CD4-positive, alpha-beta memory T cell (primary cell): Measurements from ENCODE around the gene CDC42BPB. TPM values are rescaled to one million over a fixed set of nuclear protein-coding genes. Genes with fewer than 3 reads are reported as not detected.
A peak's percentile ranks its signal among the peaks of the same experiment; 100 is the strongest.
"Not testable (repeated sequence)": the region's sequence is repeated elsewhere in the genome, so short reads cannot be mapped to it uniquely, and the experiment has no call there.

Experiments used
- CTCF ChIA-PET: fragments of 350-600 bp; sonication (Branson Sonifier 250); formaldehyde crosslinking; loops from one replicate; lab custom pipeline; 2021; ENCODE audit warnings: inconsistent platforms; ENCODE audit not compliant: partially characterized antibody; lab: Charles Lee
- POLR2A ChIA-PET: fragments of 350-600 bp; sonication (Branson Sonifier 250); formaldehyde crosslinking; loops from one replicate; lab custom pipeline; 2021; ENCODE audit not compliant: partially characterized antibody; lab: Charles Lee
- DNase-seq, 5 donors: peaks; one replicate each; pipeline versions ENCODE4 v3.0.0 to v3.0.0-alpha.2; 2020 to 2022; ENCODE audit warnings: mixed read lengths in 1 of 5
- H3K27ac ChIP-seq: one replicate; pipeline ENCODE4 v1.7.0; 2013; ENCODE audit warnings: low read depth, low read length
- H3K27me3 ChIP-seq: 2 replicates; pipeline ENCODE4 v1.7.0; 2013; ENCODE audit warnings: mild to moderate bottlenecking, low read length, moderate library complexity; ENCODE audit not compliant: insufficient read depth
- H3K36me3 ChIP-seq: 2 replicates; pipeline ENCODE4 v1.7.0; 2013; ENCODE audit warnings: mild to moderate bottlenecking, low read length, moderate library complexity; ENCODE audit not compliant: insufficient read depth
- H3K4me1 ChIP-seq: 2 replicates; pipeline ENCODE4 v1.7.0; 2013; ENCODE audit warnings: mild to moderate bottlenecking, low read length, moderate library complexity; ENCODE audit not compliant: insufficient read depth
- H3K4me3 ChIP-seq, 2 donors: one replicate each; pipeline ENCODE4 v1.7.0; 2013; ENCODE audit warnings: low read length in 2 of 2, mild to moderate bottlenecking in 1 of 2
- H3K9me3 ChIP-seq, 2 donors: one replicate each; pipeline ENCODE4 v1.7.0; 2013; ENCODE audit warnings: low read length in 2 of 2, control low read depth in 1 of 2; ENCODE audit not compliant: control insufficient read depth in 1 of 2
- H3K27ac Mint-ChIP-seq, 7 donors: one replicate each; pipeline ENCODE4 v1.8.0; 2020 to 2021; ENCODE audit warnings: mixed read lengths in 7 of 7, mild to moderate bottlenecking in 6 of 7, inconsistent platforms in 3 of 7, moderate library complexity in 3 of 7
- H3K27me3 Mint-ChIP-seq, 2 donors: one replicate each; pipeline ENCODE4 v1.8.0; 2020 to 2021; ENCODE audit warnings: mixed read lengths in 2 of 2
- H3K36me3 Mint-ChIP-seq, 2 donors: one replicate each; pipeline ENCODE4 v1.8.0; 2020 to 2021; ENCODE audit warnings: mixed read lengths in 2 of 2, inconsistent platforms in 1 of 2, mild to moderate bottlenecking in 1 of 2
- H3K4me1 Mint-ChIP-seq, 4 donors: one replicate each; pipeline ENCODE4 v1.8.0; 2020 to 2021; ENCODE audit warnings: mixed read lengths in 4 of 4, mild to moderate bottlenecking in 1 of 4
- H3K4me3 Mint-ChIP-seq, 8 donors: one replicate each; pipeline ENCODE4 v1.8.0; 2020 to 2021; ENCODE audit warnings: mixed read lengths in 8 of 8, mild to moderate bottlenecking in 7 of 8, moderate library complexity in 6 of 8, inconsistent platforms in 3 of 8
- H3K9me3 Mint-ChIP-seq, 8 donors: one replicate each; pipeline ENCODE4 v1.8.0; 2020 to 2021; ENCODE audit warnings: mixed read lengths in 8 of 8, mild to moderate bottlenecking in 5 of 8, inconsistent platforms in 3 of 8, moderate library complexity in 1 of 8
- intact Hi-C: fragments of 100-400 bp; cut with micrococcal nuclease; formaldehyde crosslinking; loops from one replicate; pipeline ENCODE4 v1.15.1; 2023
- polyA plus RNA-seq, 2 donors: library from polyadenylated mRNA; unstranded; fragments of 300-500 nt; fragmentation: Illumina TruSeq; gene quantifications; one replicate each; pipeline ENCODE4 v1.2.3, GENCODE V29; 2021
- total RNA-seq, 2 experiments: library from RNA; stranded (reverse); gene quantifications; one replicate each; pipeline ENCODE4 v1.2.3, GENCODE V29; 2021

The CDC42BPB gene
- total and polyA plus RNA-seq, 4 experiments from 2014 or later: 0.02 to 8.4 (median 4.1) TPM

- DNase-seq, H3K36me3 Mint-ChIP-seq, H3K27me3 Mint-ChIP-seq, H3K27ac ChIP-seq, CTCF ChIA-PET, H3K27ac Mint-ChIP-seq, H3K9me3 Mint-ChIP-seq, H3K4me3 ChIP-seq, H3K4me3 Mint-ChIP-seq, POLR2A ChIA-PET, intact Hi-C loops, H3K9me3 ChIP-seq, H3K36me3 ChIP-seq: not testable (repeated sequence)
- peaks cover 34% of the 10 kb centered on the region for H3K4me1 ChIP-seq
- H3K4me1 Mint-ChIP-seq: peaks cover 5 to 32% (median 14%) of the 10 kb centered on the region in 4 donors
- H3K27me3 ChIP-seq: peaks cover 15% of the 10 kb centered on the region
These were observed 130.5 kb downstream of the CDC42BPB start for GRCh38 chr14:102926840-102927239.

DNA sequence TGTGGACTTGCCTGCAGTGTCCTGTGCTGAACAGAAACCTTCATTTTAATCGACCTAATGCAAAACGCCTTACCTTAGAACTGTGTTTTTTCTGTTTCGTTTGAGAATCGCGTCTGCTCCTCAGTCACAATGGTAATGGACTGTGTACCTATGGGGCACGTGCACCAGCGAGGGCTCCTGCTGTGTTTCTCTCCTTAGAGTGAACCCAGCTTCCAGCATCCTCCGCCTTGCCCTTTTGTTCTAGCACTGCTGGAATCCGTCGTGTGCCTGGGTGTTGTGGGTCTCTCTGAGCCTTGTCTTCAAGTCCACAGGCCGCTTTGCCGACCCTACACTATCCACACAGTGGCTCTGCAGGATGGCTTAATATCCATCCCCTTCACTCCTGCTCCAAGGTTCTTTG, 131.2 kb downstream of the CDC42BPB start:
- Mint-ChIP-seq H3K4me3 (peak overlapping the region in 2 of 8 donors; percentile 25 to 33), H3K36me3 (no peaks in the 10 kb centered on the region)

GRCh38 chr14:102925646-102926045, 131.7 kb downstream of the CDC42BPB start:
- intact Hi-C loops: no loop called here
- Histone ChIP-seq H3K4me3 (no peak overlapping the region), H3K27ac (no peak overlapping the region), H3K4me1 (peaks cover 34% of the 10 kb centered on the region), H3K9me3 (no peaks in the 10 kb centered on the region), H3K36me3 (no peaks in the 10 kb centered on the region), H3K27me3 (peaks cover 13% of the 10 kb centered on the region)
- peak overlapping the region in 2 of 8 donors; percentile 25 to 33 for H3K4me3 Mint-ChIP-seq
- CTCF ChIA-PET: interaction anchor here (0.8 kb wide), 1 partner anchor 232 kb away, joined by 4 read pairs; no protein-coding TSS in a partner anchor
- no peak for DNase-seq
- H3K9me3 Mint-ChIP-seq: no peaks in the 10 kb centered on the region
- H3K36me3 Mint-ChIP-seq: no peaks in the 10 kb centered on the region
- peaks cover 7% of the 10 kb centered on the region in 2 donors for H3K27me3 Mint-ChIP-seq
- H3K27ac Mint-ChIP-seq: peak overlapping the region in 1 of 7 donors; percentile 73
- peaks cover 5 to 32% (median 14%) of the 10 kb centered on the region in 4 donors for H3K4me1 Mint-ChIP-seq
- POLR2A ChIA-PET: no interaction called here

More for the DNA sequence above, 131.2 kb downstream of the CDC42BPB start:
- H3K9me3 Mint-ChIP-seq: no peaks in the 10 kb centered on the region
- Histone ChIP-seq H3K36me3 (no peaks in the 10 kb centered on the region), H3K27ac (no peak overlapping the region), H3K4me1 (peaks cover 34% of the 10 kb centered on the region), H3K9me3 (no peaks in the 10 kb centered on the region), H3K4me3 (no peak overlapping the region), H3K27me3 (peaks cover 15% of the 10 kb centered on the region)
- H3K27ac Mint-ChIP-seq: peak overlapping the region in 2 of 7 donors; percentile 51 to 73
- DNase-seq: no peak
- peaks cover 7 to 9% of the 10 kb centered on the region in 2 donors for H3K27me3 Mint-ChIP-seq
- POLR2A ChIA-PET: no interaction called here
- intact Hi-C loops: no loop called here
- H3K4me1 Mint-ChIP-seq: peaks cover 5 to 32% (median 14%) of the 10 kb centered on the region in 4 donors
- CTCF ChIA-PET: no interaction called here

GRCh38 chr14:102924632-102925588, 132.4 kb downstream of the CDC42BPB start:
- DNase-seq: no peak
- Histone ChIP-seq H3K4me1 (peaks cover 34% of the 10 kb centered on the region), H3K4me3 (no peak overlapping the region), H3K36me3 (no peaks in the 10 kb centered on the region), H3K27me3 (peaks cover 11% of the 10 kb centered on the region), H3K9me3 (no peaks in the 10 kb centered on the region), H3K27ac (no peak overlapping the region)
- Mint-ChIP-seq H3K4me3 (peak overlapping the region in 4 of 8 donors; percentile 18 to 61 (median 48)), H3K27ac (no peak overlapping the region), H3K9me3 (no peaks in the 10 kb centered on the region), H3K27me3 (peaks cover 7% of the 10 kb centered on the region in 2 donors), H3K4me1 (peaks cover 5 to 32% (median 14%) of the 10 kb centered on the region in 4 donors), H3K36me3 (no peaks in the 10 kb centered on the region)
- intact Hi-C loops: no loop called here
- ChIA-PET CTCF (interaction anchor here (0.8 kb wide), 1 partner anchor 231 kb away, joined by 4 read pairs; no protein-coding TSS in a partner anchor), POLR2A (no interaction called here)

DNA sequence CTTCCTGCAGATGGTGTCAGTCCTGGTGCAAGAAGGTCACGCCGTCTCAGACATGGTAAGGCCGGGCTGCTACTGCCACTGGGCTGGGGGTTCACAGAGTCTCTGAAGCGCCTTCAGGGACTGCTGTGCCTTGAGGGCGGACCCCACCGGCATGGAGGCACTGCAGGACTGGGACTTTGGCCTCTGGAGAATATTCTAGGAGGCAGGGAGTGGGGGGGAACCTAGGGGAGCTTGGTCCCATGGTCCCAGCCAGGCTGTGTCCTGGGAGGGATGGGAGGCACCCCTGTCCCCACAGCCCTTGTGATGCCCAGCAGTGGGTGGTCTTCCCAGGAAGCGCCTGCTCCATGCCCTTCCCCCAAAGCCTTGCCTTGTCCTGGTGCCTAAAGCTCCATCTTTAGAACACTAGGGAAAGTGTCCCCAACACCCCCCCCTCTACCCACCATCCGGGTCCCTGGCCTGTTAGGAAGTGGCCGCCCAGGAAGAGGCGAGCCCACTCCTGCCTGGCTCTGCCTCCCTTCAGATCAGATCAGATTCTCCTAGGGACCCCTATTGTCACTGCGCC, 133.3 kb downstream of the CDC42BPB start:
- peaks cover 5 to 32% (median 14%) of the 10 kb centered on the region in 4 donors for H3K4me1 Mint-ChIP-seq
- Histone ChIP-seq H3K9me3 (no peaks in the 10 kb centered on the region), H3K36me3 (no peaks in the 10 kb centered on the region), H3K27ac (no peak overlapping the region), H3K27me3 (peaks cover 5% of the 10 kb centered on the region), H3K4me3 (no peak overlapping the region), H3K4me1 (peaks cover 25% of the 10 kb centered on the region)
- H3K36me3 Mint-ChIP-seq: no peaks in the 10 kb centered on the region
- ChIA-PET CTCF (no interaction called here), POLR2A (interaction anchor here (1.8 kb wide), 1 partner anchor 23 kb away, joined by 7 read pairs; no protein-coding TSS in a partner anchor)
- no peak overlapping the region for H3K27ac Mint-ChIP-seq
- DNase-seq: no peak
- H3K9me3 Mint-ChIP-seq: no peaks in the 10 kb centered on the region
- H3K27me3 Mint-ChIP-seq: peaks cover 7% of the 10 kb centered on the region in 2 donors
- H3K4me3 Mint-ChIP-seq: peak overlapping the region in 6 of 8 donors; percentile 17 to 61 (median 28)
- intact Hi-C loops: no loop called here

DNA sequence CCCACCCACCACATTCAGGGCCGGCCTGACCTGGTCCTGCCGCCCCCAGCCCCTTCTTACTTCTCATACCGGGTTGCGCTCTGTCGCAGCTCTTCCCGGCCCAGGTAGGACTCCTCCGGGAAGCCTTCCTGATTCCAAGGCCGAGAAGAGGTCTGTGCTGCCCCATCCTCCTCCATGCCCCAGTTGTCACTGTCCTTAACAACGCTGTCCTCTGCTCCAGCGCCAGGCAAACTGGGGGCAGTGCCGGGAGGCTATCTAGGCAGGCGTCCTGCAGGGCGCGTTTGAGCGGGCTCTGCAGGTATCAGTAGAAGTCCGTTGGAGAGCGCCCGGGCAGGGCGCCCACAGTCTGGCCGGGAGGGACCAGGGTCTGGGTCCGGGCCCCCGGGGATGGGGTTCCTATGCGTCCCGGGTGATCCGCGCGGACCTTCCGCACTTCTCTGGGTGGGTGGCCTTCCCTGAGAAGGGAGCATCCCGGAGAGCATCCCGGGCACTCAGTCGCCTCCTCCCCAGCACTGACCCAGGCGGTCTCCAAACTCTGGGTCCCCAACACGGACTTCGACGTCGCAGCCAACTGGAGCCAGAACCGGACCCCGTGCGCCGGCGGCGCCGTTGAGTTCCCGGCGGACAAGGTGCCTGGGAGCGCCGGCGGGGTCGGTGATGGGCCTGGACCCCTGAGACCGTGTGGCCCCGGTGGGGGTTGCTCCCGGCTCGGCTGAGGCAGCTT, 134.0 kb downstream of the CDC42BPB start:
- Histone ChIP-seq H3K9me3 (no peaks in the 10 kb centered on the region), H3K27me3 (peaks cover 5% of the 10 kb centered on the region), H3K4me3 (peak overlapping the region; percentile 11 to 28), H3K4me1 (peaks cover 19% of the 10 kb centered on the region), H3K36me3 (no peaks in the 10 kb centered on the region), H3K27ac (no peak overlapping the region)
- intact Hi-C loops: no loop called here
- Mint-ChIP-seq H3K9me3 (no peaks in the 10 kb centered on the region), H3K36me3 (no peaks in the 10 kb centered on the region), H3K27me3 (peaks cover 7% of the 10 kb centered on the region in 2 donors), H3K27ac (peak overlapping the region in 3 of 7 donors; percentile 23 to 76 (median 31)), H3K4me3 (peak overlapping the region; percentile 46 to 75 (median 74)), H3K4me1 (peaks cover 2 to 29% (median 10%) of the 10 kb centered on the region in 4 donors)
- CTCF ChIA-PET: no interaction called here
- DNase-seq: no peak
- POLR2A ChIA-PET: interaction anchor here (1.8 kb wide), 1 partner anchor 23 kb away, joined by 7 read pairs; no protein-coding TSS in a partner anchor
